Glomerular endothelial cell (primary cell): ENCODE results near the gene SPATA31A3. TPM values are rescaled to one million over a fixed set of nuclear protein-coding genes. Genes with fewer than 3 reads are reported as not detected.
"Not testable (repeated sequence)": the region's sequence is repeated elsewhere in the genome, so short reads cannot be mapped to it uniquely, and the experiment has no call there.

Source experiments
- DNase-seq: peaks from one replicate; pipeline ENCODE4 v3.0.0-alpha.2; 2011; ENCODE audit warnings: low read depth, low spot score; ENCODE audit errors: extremely low read depth
- total RNA-seq: library from RNA; depleted of rRNA; stranded (reverse); fragments of >200 nt; gene quantifications from 2 replicates; pipeline ENCODE4 v1.2.3, GENCODE V29; 2015

SPATA31A3 gene
- not detected in 2 replicates for total RNA-seq

DNA sequence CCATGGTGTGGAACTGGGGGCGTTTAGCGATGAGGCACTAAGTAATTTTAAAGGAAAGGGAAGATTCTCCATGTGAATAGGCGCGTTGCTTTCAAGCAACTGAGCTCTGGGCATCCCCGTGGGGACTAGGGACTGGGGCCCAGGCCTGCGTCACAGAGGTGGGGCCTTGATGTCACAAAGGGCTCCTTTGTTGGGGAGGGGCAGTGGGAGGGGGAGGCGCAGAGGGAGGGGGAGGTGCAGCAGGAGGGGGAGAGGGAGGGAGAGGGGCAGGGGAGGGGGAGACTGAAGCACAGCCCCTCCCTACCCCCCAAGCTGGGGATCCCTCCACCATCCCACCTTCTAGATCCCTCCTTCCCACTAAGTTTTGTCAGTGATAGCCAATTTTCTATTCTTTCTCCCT lies at the start of gene SPATA31A3:
Gene SPATA31A3, minus strand, starts transcription at position 101 of the 400 bp plus-strand sequence. Its CDS starts 29 bp downstream, at position 72.
- not testable (repeated sequence) for DNase-seq

DNA sequence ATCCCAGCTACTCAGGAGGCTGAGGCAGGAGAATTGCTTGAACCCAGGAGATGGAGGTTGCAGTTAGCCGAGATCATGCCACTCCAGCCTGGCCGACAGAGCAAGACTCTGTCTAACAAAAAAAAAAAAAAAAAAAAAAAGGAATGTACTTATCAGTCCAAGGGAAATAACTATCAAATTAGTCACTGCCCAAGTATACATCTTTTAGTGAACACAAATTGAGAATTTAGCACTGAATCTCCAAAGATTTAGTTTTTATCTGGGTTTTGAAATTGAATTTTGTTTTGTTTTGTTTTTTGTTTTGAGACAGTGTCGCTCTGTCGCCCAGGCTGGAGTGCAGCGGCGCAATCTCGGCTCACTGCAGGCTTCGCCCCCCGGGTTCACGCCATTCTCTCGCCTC lies 39.8 kb downstream of the SPATA31A3 start:
- not testable (repeated sequence) for DNase-seq

DNA sequence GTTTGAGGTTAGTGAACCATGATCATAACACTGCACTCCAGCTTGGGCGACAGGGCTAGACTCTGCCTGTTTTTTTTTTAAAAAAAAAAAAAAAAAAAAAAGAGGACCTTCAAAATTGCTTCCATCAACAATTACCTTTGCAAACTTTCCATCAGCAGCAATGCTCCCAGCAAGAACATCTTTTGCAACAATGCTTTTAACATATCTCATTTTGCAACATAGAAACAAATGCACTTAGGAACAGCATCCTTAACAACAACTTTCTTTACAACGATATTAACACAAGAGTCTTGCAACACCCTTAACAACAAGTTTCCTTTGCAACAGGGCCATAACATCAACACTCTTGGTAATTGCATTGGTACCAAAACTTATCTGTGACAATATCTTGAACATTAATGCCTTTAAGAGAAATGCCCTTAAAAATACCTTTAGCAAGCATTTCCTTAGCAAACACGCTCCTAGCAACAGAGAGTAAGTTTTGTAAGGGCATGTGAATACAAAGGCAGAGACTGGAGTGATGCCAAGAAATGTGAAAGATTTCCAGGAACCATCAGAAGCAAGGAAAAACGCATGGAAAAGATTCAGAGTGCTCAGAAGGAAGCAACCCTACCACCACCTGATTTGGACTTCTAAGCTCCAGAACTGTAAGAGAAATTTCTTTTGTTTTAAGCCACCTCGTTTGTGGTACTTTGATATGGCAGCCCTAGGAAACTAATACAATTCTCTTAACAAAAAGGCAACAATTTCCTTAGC lies 49.8 kb downstream of the SPATA31A3 start:
- peak; percentile 86 for DNase-seq

DNA sequence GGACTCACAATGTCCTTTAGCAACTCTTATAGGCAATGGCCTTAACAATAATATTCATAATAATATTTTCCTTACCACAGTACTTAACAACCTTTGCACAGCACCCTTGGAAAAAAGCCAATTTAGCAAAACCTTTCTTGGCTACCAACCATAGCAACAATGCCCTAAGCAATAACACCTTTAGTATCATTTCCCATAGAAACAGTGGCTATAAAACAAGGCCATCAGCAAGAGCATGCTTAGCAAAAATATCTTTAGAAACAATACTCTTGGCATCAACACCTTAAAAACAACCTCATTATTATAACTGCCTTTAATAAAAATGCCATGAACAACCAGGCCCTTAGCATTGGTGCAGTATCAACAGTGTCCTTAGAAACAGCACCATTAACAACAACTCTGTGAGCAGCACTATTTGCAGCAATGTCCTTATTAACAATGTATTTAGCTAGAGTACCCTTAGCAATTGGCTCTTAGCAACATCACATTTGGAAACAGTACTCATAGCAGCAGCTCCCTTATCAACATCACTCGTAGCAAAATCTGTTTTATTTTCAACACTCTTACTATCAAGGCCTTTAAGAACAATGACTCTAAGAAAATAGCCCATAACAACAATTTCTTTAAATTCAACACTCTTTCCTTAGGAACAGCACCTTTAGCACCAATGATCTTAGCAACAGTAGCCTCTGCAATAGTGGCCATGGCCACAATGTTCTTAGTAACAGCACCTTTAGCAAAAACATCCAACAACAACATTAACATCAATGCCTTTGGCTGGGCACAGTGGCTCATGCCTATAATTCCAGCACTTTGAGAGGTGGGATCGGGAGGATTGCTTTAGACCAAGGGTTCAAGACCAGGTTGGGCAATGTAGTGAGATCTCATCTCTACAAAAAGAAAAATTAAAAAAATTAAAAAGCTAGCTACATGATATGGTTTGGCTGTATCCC lies 52.2 kb downstream of the SPATA31A3 start:
- DNase-seq: not testable (repeated sequence)

DNA sequence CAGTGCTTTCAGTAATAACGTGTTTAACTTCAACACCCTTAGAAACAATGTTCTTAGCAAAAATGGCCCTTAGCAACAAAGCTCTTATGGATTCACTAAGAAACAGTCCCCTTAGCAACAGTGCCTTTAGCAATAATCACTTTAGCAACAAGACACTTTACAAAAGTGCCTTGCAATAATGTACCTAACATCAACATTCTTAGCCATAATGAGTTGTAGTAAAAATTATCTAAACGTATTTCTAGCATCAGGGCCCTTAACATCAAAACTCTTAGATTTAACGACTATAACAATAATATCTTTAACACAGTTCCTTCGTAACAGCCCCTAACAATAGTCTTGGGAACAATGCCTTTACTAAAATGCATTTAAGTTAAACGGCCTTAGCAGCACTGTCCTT lies 54.0 kb downstream of the SPATA31A3 start:
- not testable (repeated sequence) for DNase-seq

DNA sequence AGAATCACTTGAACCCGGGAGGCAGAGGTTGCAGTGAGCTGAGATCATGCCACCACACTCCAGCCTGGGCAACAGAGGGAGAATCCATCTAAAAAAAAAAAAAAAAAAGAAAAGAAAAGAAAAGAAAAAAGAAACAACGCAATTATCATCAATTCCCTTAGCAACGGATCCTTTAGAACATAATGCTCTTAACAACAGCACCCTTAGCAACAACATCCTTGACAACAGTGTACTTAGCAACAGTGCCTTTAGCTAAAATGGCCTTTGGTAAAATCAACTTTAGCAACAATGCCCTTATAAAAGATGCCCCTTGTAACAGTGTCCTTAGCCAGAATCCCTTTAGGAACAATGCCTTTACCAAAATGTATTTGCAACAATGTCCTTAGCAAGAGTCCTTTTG lies 54.7 kb downstream of the SPATA31A3 start:
- DNase-seq: not testable (repeated sequence)

Other genes with a start within 250 kb of the SPATA31A3 start
- 2.0 and 2.1 TPM in 2 replicates for gene ZNF658, start 91.8 kb downstream of the SPATA31A3 start, total RNA-seq